Left renal pelvis (tissue), 4 donors: Measurements from ENCODE around the gene ANKH. TPM values are rescaled to one million over a fixed set of nuclear protein-coding genes. Genes with fewer than 3 reads are reported as not detected.
"Not testable (repeated sequence)": the region's sequence is repeated elsewhere in the genome, so short reads cannot be mapped to it uniquely, and the experiment has no call there.

Source experiments
- DNase-seq, 4 donors: peaks; one replicate each; pipeline ENCODE4 v3.0.0-alpha.2; 2013; ENCODE audit warnings: low read depth in 4 of 4, low spot score in 3 of 4
- polyA plus RNA-seq, 4 donors: library from polyadenylated mRNA; unstranded; fragments of 120-200 nt; gene quantifications; one replicate each; pipeline ENCODE4 v1.2.1, GENCODE V29; 2013; ENCODE audit not compliant: insufficient read length in 4 of 4

The ANKH gene
- polyA plus RNA-seq, 4 donors, result 11.0 to 22.5 (median 15.8) TPM

DNA sequence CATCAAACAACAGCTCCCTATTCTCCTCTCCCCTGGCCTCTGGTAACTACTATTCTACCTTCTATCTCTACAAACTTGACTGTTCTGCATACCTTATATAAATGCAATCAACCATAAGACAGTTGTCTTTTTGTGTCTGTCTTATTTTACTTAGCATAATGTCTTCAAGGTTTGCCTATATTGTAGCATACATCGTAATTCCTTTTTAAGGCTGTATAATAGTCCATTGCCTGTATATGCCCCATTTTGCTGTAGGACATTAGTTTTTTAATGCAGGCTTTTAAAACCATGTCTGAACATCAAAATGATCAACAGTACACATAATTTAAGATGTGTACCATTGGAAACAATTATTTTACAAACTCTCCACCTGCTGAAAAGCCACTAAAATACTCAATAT lies 12.4 kb downstream of the ANKH start:
- DNase-seq, result no peak

DNA sequence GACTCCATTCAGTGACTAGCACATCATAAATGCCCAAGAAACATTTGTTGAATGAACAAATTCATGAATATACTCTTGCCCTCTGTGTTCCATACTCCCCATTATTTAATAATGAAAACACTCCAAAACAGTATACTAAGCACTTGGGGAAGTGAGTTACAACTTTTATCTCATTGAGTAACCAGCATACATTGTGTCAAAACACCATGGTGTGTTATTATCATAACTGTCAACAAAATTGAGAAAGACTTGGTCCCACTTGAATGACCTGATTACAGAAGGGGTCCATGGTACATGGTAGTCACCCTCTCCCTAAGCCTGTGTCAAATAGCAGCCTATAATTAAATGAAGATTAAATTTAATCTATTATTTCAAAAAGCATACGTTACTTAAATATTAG lies 16.2 kb downstream of the ANKH start:
- no peak for DNase-seq

GRCh38 chr5:14854799-14855198 lies 16.8 kb downstream of the ANKH start:
- no peak for DNase-seq

DNA sequence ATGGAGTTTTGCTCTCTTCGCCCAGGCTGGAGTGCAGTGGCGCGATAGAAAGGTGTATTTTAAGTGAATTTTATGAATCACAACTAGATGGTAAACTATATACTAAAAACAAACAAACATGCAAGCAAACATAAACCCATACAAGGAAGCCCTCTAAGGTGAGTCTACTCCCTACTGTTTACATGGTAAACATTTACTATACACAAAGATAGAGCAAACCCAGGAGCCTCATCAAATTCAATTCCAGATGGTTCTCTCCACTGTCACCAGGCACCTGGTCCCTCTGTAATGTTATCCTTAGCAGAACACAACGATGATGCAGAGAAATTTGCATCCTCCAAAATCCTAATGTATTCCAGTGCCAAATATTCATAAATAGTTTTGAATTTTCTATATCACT lies 17.9 kb downstream of the ANKH start:
- DNase-seq, result no peak

- no peak for DNase-seq
Measured at GRCh38 chr5:14852779-14853178, 18.8 kb downstream of the ANKH start.

DNA sequence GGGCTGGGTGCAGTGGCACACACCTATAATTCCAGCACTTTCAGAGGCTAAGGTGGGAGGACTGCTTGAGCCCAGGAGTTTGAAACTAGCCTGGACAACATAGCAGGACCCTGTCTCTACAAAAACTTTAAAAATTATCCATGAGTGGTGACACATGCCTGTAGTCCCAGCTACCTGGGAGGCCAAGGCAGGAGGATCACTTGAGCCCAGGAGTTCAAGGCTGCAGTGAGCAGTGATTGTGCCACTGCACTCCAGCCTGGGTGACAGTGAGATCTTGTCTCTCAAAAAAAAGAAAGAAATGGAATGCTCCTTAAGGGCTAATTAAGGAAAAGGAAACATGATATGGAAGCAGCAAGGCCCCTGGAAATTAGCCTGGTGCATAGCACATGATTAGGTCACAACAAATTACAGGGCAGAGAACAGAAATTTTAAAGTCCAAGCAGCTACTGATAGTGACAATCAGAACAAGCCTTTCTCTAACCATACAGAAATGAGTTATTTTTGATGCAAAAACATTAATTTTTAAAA lies 19.5 kb downstream of the ANKH start:
- DNase-seq, result no peak

DNA sequence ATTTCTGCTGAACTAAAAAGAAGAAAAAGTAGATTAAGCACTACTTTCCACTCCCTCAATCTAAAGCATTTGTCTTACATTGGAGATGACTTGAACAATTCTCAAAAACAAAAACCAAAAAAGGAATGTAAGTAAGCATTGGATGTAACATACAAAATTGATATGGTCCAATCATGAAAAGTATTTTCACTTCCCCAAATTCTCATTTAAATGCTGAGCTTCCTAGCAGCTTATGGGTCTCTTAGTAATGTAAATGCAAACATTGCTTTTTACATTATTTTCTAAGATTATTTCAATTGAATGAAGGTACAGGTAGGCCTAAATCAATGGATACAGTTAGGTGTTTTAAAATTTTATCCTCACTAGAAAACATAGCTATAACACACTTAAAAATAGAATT lies 20.0 kb downstream of the ANKH start:
- no peak for DNase-seq

GRCh38 chr5:14851050-14851419 lies 20.5 kb downstream of the ANKH start:
- no peak for DNase-seq

DNA sequence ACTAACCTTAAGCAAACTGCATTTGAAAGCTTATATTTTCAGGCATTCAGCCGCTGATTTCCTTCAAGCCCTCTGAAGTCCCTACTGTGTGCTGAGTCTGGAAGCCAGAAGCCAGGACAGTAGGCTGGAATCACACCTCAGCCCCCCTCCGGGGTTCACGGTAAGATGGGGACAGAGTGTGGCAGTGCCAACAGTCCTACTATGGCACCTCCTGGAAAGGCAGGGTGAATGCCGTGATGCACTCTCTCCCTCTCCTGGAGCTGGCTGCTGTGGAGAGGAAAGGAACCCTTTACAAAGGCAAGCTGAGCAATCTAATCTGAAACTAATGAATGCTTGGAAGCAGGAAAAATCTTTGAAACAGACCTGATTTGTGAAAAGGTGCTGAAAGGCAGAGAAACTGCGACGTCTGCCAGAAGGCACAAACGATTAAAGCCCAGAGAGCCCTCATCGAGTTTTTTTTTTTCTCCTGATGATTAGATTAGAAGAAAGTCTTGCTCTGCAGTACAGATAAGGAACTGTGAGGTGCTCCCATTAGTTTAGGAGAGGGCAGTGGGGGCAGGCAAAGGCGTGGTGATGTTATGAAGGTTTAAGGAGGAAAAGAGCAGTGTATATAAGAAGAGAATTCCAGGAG lies 21.0 kb downstream of the ANKH start:
- no peak for DNase-seq

- no peak for DNase-seq
Measured at GRCh38 chr5:14849516-14850294, 21.9 kb downstream of the ANKH start.

- DNase-seq, result not testable (repeated sequence)
Measured at GRCh38 chr5:14848942-14849341, 22.6 kb downstream of the ANKH start.

- no peak for DNase-seq
Measured at GRCh38 chr5:14848385-14848784, 23.2 kb downstream of the ANKH start.

GRCh38 chr5:14847471-14847870 lies 24.1 kb downstream of the ANKH start:
- no peak for DNase-seq

GRCh38 chr5:14842117-14842516 lies 29.5 kb downstream of the ANKH start:
- DNase-seq, result no peak

GRCh38 chr5:14840624-14841023 lies 31.0 kb downstream of the ANKH start:
- no peak for DNase-seq

DNA sequence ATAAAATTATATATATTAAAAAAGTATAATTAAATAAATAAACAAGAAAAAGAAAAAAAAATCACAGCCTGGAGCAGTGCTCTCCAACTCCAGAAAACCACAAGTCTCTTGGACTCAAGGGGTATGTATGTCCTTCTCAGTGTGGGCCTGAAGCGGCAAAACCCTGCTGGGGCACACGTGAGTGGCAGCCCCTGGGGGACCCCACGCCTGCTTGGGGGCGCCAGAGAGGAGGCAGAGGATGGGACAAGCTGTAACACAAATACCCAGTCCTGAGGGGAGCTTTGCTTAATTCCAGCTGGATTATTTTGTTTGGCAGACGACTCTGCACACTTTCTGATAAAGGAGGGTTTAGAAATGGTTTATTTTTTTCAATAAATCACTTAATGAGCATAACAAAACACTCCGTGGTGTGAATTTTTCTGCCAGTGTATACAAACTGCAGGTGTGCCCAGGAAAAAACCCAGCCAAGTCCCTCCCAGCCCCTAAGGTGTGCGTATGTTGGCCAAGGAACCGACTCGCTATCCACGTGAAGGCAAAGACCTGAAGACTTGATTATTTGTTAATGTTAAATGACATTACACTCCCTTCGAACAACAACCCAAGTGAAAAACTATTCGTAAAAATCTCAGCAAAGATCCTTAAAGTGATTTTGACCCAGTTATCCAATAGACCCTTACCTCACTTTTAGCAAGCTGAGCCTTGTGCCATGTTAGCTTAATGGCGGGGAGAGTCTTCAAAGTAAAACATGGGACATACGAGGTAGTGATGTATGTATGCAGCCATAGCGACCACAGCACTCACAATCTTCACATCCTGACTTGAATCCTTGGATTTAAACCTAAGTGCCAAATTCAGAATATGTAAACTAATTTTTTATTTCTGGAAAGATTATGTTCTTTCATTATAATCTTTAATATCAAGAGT lies 32.9 kb downstream of the ANKH start:
- no peak for DNase-seq

- DNase-seq, result not testable (repeated sequence)
Measured at GRCh38 chr5:14837423-14838122, 34.0 kb downstream of the ANKH start.

DNA sequence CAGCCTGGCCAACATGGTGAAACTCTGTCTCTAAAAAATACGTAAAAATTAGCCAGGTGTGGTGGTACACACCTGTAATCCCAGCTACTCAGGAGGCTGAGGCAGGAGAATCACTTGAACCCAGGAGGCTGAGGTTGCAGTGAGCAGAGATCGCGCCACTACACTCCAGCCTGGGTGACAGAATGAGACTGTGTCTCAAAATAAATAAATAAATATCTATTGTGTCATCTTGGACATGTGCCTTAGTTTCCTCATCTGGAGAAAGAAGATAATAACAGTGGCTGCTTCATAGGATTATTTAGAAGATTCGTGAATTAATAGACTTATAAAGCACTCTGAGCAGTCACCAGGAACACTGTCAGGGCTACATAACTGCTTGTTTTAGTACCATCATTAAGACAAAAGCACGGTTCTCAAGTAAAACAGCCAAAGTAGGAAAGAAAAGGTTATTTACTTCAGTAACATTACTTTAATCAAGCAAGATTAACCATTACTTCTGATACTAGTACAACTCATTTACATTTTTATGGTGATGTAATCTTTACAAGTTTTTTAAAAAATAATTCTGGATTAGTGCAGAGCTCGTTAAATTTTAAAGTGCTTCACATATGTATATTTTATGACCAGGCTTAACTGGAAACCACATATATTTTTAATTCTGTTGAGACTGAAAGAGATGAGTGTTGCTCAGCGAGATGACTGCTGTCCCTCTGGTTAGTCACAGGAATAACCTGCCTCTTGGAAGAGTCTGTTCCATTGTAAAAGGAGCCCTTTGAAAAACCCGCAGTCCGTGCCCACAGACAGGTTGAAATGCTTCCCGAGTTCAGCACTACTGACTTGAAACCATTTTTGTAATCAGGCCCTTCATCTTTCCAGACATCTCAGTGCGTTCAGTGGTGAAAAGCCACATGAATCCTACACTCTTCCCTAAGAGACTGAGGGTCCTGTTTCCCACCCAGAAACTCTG lies 36.7 kb downstream of the ANKH start:
- no peak for DNase-seq

- no peak for DNase-seq
Measured at GRCh38 chr5:14834062-14834461, 37.5 kb downstream of the ANKH start.

DNA sequence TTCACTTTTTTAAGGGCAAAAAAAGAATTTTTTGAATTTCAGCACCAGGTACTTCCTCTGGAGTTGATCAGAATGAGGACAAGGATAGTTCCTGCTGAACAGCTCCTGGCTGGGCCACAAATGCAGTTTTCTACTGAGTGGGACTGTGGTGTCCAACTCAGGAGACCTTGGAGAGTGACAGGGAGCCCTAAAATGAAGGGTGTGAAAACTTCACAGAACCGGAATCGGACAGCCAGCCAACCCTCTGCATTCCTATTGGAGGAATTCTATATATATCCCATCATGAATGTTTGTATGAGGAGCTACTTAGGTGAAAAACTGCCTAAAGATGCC lies 40.6 kb downstream of the ANKH start:
- DNase-seq, result no peak
